Mononuclear cell (primary cell): Measurements from ENCODE around the gene MCTP1. TPM values are rescaled to one million over a fixed set of nuclear protein-coding genes. Genes with fewer than 3 reads are reported as not detected.

Experiments
- H3K27me3 ChIP-seq: 2 replicates; pipeline ENCODE4 v1.6.0; 2011; ENCODE audit warnings: low read length, control low read depth; ENCODE audit not compliant: insufficient read depth
- H3K4me1 ChIP-seq: 2 replicates; pipeline ENCODE4 v1.5.1; 2011; ENCODE audit warnings: mild to moderate bottlenecking, low read length, control low read depth; ENCODE audit not compliant: insufficient read depth
- H3K4me3 ChIP-seq: 2 replicates; pipeline ENCODE4 v1.5.1; 2011; ENCODE audit warnings: mild to moderate bottlenecking, low read length, moderate library complexity
- H3K9me3 ChIP-seq: 2 replicates; pipeline ENCODE4 v1.5.1; 2011; ENCODE audit warnings: low read depth, mild to moderate bottlenecking, control low read depth, low read length
- total RNA-seq: library from RNA; depleted of rRNA; stranded (reverse); fragments of >200 nt; gene quantifications from one replicate; pipeline ENCODE4 v1.2.3, GENCODE V29; 2012

The MCTP1 gene
- total RNA-seq, 1 donor = 33.6 TPM

DNA sequence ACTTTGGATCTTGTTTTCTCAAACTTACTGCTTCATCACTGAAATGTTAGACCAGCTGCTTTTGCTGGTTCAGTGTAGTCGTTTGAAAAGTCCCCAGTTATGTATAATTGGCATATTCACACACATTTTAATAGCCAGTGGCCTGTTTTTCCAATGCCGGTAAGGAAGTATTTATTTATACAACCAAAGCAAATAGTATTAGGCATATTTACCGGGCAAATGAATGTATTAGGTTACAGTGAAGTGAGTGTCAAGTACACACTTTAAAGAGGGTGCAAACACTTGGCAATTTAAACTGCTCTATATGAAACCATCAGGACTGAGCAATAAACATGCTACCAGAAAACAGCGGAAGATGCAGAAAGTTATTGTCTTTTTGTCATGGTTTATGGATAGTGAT, 242.9 kb downstream of the MCTP1 start:
- Histone ChIP-seq H3K27me3 (no peaks in the 10 kb centered on the region), H3K4me1 (peaks cover 26% of the 10 kb centered on the region), H3K4me3 (no peak overlapping the region), H3K9me3 (no peaks in the 10 kb centered on the region)

DNA sequence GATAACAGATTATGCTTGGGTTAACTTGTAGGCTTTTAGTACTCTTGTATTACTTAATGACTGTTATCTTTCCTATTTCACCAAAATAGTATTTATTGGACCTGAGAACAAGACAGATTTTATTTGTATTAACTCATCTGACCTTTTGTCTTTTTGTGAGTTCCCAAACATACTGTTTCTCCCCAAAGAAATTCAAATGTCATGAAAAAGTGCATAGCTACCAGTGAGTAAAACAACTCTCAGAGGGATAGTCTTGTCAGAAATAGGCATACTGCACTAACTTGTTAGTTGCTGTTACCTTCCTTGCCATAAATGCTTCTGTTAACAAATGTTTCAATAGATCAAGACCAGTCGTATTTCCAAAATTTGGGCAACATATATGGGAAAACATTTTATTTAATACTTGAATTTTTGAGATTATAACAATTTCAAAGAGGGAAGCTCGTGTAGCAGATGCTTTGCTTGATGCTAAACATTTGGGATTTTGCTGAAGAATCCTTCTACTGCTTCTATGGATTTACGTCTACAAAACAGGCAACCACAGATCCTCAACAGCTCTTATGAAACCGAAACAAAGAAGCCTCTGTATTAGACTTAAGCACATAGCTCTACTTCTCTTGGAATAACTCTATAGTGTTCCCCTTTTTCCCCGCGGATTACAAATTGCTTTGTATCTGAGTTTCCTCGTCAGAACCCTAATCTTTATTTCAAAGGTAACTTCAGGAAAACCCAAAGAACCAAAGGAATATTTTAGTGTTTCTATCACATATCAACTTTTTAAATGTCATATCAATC, 248.8 kb downstream of the MCTP1 start:
- no peak overlapping the region for H3K4me3 ChIP-seq
- H3K4me1 ChIP-seq = no peaks in the 10 kb centered on the region
- no peaks in the 10 kb centered on the region for H3K27me3 ChIP-seq
- H3K9me3 ChIP-seq = peaks cover 6% of the 10 kb centered on the region

DNA sequence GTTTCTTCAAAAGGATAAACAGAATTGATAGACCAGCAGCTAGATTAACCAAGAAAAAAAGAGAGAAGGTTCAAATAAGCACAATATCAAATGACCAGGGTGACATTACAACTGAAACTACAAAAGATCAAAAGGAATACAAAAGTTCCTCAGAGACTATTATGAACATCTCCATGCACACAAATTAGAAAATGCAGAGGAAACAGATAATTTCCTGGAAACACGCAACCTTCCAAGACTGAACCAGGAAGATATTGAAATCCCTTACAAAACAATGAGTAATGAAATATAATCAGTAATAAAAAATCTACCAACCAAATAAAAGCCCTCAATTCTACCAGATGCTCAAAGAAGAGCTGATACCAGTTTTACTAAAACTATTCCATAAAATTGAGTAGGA, 252.1 kb downstream of the MCTP1 start:
- Histone ChIP-seq H3K4me3 (no peak overlapping the region), H3K9me3 (peaks cover 6% of the 10 kb centered on the region), H3K27me3 (no peaks in the 10 kb centered on the region), H3K4me1 (peaks cover 17% of the 10 kb centered on the region)

DNA sequence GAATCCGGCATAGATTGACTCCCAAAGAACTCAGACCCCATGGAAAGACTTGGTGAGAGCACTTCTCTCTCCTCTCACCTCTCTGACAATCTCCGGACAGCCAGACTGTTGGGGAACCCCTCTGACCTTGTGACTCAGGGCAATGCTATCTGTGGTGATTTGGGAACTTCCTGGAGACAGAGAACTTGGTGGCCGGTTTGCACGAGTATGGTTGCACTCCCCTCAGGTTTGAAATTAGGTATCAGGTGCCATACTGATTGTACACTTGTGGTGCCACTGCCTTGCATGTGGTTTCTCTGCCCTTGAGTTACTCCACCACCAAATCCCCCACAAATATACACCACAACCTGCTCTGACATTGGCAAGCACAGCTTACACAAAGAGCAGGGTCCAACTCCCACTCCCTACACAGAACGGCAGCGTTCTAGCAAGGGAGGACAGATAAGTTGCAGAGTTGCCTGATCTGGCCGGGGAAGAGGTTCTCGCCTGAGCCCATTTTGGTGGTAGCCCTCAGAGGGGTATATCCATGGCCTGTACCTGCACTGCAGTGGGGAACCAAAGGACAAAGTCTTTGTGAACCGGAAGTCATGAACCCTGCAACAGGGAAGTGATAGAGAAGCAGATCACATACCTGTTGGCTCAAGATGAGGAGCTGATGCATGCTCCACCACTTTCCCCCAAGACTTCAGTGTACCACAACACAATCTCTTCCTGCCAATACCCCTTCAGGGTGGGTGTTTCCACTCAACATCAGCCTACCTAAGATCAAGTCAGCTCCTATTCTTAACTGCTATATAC, 255.1 kb downstream of the MCTP1 start:
- Histone ChIP-seq H3K9me3 (peaks cover 6% of the 10 kb centered on the region), H3K4me3 (no peak overlapping the region), H3K4me1 (peaks cover 32% of the 10 kb centered on the region), H3K27me3 (no peaks in the 10 kb centered on the region)

DNA sequence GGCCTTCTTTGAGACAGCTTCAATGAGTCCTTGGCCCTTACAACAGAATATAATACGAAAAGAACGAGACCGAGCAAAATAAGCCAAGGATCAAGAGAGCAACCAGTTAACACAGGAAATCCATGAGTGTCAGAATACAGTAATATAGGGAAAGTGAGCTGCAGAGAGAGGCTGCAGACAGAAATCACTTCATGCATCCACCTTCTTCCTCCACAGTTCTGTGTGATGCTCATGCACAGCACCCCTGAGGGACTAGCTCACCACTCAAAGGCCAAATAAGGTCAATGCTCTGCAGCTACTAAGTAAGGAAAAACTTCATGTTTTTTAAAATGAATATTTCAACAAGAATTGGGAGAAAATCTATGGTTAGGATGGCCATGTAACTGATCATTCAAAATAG, 257.1 kb downstream of the MCTP1 start:
- no peak overlapping the region for H3K4me3 ChIP-seq

DNA sequence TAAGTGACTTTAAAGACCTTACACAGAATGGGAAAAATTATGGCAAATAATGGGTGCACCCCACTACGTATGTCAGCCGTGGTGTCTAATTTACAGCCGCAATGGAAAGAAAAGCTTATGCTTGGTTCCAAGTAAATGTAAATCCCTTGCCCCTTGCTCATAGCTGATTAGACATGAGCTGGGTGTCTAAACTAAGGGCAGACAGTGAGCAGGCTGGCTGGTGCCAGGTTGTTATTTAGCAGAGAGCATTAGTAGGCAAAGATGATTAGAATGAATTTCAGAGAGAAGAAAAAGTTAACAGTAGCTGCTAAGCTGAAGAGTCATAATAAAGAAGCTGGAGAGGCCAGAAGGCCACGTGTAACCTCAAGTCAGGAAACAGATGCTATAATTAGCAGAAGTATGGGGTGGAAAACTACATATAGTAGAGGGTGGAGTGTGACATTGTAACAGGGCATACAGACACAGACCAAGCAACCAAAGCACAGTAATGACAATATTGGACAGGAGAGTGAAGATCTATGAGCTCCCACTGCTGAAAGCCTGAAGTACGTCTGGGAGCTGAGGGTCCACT, 257.7 kb downstream of the MCTP1 start:
- H3K4me1 ChIP-seq = peaks cover 47% of the 10 kb centered on the region
- H3K27me3 ChIP-seq = no peaks in the 10 kb centered on the region
- no peak overlapping the region for H3K4me3 ChIP-seq
- H3K9me3 ChIP-seq = no peaks in the 10 kb centered on the region

More for the DNA sequence above, 257.1 kb downstream of the MCTP1 start:
- H3K27me3 ChIP-seq = no peaks in the 10 kb centered on the region
- peaks cover 45% of the 10 kb centered on the region for H3K4me1 ChIP-seq
- no peaks in the 10 kb centered on the region for H3K9me3 ChIP-seq

DNA sequence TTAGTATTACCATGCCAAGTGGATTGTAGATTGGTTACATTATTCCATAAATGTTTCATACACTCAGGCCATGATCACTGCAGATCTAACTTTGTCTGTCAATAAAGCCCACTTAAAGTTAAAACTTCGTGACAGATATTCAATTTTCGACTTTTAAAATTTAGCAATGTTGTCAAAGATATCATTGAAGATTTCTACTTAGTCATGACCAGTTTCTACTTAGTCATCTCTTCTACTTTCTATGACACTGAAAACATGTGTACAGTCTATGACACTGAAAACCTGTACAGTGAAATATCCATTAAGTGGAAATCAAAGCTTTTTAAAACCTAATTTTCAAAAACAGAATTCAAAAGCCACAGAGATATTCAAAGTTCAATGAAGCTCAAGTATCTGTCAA, 258.2 kb downstream of the MCTP1 start:
- Histone ChIP-seq H3K4me3 (no peak overlapping the region), H3K9me3 (no peaks in the 10 kb centered on the region), H3K27me3 (no peaks in the 10 kb centered on the region), H3K4me1 (peaks cover 47% of the 10 kb centered on the region)

DNA sequence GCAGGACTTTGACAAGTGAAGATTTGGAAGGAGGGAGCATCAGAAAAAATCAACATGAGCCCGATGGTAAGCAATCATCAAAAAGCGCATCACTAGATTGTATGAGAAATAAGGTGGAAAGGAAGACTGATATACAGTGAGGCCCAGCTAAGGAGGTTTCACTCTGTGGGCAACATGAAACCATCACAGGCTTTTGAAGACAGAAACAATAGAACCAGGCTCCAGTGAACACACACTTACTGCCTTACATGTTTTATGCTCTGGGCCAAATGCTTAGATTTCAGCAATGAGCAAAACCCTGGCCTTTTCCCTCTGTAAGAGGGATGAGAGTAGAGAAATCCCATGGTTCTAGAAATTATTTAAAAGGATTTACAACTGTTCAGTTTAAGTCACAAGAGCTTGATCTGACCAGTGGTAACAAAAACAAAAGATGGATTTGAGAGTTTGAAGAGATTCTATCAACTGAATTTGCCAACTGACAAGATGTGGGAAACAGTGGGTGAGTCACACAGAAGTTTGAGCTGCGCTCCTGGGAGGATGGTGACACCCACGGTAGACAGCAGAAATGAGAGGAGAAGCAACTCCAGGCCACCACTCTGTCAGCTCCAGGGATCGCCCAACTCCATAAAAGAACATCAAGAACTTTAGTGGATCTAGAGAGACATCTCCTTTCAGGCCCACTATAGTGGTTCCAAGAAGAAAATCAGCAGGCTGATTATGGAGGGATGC, 261.8 kb downstream of the MCTP1 start:
- Histone ChIP-seq H3K9me3 (no peaks in the 10 kb centered on the region), H3K27me3 (no peaks in the 10 kb centered on the region), H3K4me1 (peaks cover 33% of the 10 kb centered on the region), H3K4me3 (no peak overlapping the region)

DNA sequence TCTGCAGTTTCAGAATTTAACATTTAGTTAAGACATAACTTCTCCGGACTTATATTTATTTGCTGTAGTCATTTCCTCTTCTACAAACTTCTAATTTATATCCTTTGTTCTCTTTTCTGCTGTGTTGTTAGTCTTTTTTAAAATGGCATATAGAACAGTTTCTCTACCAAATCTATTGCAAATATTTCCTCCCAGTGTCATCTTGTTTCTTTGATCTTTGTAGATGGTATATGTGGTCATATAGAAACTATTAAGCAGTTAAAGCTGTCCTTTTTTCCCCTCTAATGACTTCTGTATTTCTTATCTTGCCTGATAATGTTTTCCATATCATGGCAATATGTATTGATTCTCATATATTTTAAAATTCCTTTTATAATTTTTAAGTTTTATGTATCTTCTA, 264.5 kb downstream of the MCTP1 start:
- H3K4me3 ChIP-seq = no peak overlapping the region
- peaks cover 15% of the 10 kb centered on the region for H3K4me1 ChIP-seq
- H3K9me3 ChIP-seq = no peaks in the 10 kb centered on the region
- H3K27me3 ChIP-seq = no peaks in the 10 kb centered on the region

DNA sequence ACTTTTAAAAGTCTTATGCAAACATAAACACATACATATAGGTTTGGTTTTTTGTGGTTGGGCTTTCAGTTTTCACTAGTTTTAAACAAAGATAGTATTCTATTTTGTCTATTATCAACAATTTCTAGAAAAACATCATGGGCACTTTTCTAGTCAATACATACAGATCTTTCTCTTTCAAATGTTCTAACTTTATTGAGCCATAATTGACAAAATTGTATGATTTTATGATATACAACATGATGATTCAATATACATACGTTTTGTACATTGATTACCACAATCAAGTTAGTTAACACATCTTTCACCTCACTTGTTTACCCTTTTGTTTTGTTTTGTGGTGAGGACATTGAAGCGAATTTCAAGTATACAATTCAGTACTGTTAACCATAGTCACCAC, 265.9 kb downstream of the MCTP1 start:
- Histone ChIP-seq H3K9me3 (no peaks in the 10 kb centered on the region), H3K27me3 (no peaks in the 10 kb centered on the region), H3K4me1 (peaks cover 13% of the 10 kb centered on the region), H3K4me3 (no peak overlapping the region)

DNA sequence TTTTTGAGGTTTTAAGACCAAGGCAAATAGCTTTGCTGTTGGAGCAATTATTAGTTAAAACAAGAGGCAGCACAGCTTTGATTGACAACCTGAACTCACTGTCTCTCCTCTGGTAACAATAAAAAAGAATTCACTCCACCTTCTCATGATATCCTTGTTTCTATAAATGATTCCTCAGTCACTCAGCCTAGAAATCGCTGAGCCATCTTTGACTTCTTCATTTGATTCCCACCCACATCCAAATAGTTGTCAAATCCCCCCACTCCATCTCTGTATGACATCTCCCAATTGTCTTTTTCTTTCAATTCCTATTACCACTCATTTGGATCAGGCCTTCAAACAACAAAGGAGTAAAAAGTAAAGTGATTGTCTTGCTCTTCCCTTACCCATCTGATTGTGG, 266.4 kb downstream of the MCTP1 start:
- Histone ChIP-seq H3K27me3 (no peaks in the 10 kb centered on the region), H3K9me3 (no peaks in the 10 kb centered on the region), H3K4me3 (no peak overlapping the region), H3K4me1 (peaks cover 9% of the 10 kb centered on the region)

DNA sequence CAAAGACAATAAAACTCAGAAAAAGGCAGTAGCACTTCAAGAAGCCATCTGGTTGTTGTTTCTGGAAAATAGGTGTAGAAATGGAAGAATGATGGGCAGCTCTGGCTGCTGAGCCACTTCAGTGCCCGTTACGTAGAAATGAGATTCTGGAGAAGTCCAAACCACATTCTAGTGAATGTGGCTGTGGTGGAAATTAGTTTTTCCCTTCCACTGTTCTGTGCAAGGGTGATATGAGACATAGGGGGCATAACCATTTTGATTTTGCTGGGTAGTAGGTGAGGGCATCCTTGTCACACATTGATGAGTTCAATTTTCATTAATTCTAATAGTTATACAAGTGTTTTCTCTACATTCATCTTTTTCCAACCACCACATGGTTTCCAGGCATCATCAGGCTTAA, 275.1 kb downstream of the MCTP1 start:
- Histone ChIP-seq H3K27me3 (no peaks in the 10 kb centered on the region), H3K4me3 (no peak overlapping the region), H3K4me1 (peaks cover 3% of the 10 kb centered on the region)

DNA sequence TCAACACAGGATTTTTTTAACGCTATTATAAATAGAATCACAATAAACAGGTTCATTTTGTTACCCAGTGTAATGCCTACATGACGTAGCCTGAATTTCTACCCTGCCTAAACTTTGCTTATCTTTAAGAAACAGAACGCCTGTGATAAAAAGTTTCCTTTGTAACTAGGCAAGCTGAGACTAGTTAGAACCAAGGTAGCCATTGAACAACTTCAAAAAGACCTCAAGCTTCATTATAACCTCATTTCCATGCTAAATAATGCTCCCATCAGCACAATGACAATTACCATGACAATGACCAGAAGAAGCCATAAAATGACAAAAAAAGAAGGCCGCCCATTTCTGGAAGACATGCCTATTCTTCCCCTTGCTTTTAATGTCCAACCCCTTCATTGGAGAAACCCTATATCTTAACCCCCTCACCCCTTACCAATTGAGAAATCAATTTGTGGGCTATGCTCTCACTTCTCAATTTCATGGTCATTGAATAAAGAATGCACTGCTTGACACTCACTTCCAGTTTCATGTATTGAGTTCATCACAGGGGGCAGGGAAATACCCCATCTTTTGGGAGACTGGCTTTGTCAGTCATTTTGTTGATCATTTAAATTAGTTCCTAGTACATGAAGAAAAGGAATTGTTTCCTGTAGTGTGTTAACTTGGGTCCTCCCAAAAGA, 276.8 kb downstream of the MCTP1 start:
- H3K9me3 ChIP-seq = peaks cover 13% of the 10 kb centered on the region
- no peak overlapping the region for H3K4me3 ChIP-seq
- peaks cover 3% of the 10 kb centered on the region for H3K4me1 ChIP-seq
- no peaks in the 10 kb centered on the region for H3K27me3 ChIP-seq

More for the DNA sequence above, 275.1 kb downstream of the MCTP1 start:
- H3K9me3 ChIP-seq = peaks cover 5% of the 10 kb centered on the region

DNA sequence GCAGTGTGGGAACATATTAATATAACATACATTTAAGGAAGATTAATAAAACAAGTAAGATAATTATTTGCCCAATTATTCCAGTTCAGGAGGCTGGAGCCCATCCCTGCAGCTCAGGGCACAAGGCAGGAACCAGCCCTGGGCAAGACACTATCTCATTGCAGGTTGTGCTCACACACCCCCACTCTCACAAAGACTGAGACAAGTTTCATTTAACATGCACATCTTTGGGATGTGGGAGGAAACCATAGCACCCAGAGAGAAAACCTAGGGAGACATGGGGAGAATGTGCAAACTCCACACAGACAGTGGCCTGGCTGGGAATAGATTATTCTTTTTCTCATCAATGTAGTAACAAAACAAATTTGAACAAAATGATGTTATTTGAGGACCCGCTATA, 279.1 kb downstream of the MCTP1 start:
- no peak overlapping the region for H3K4me3 ChIP-seq
- peaks cover 3% of the 10 kb centered on the region for H3K4me1 ChIP-seq
- no peaks in the 10 kb centered on the region for H3K27me3 ChIP-seq
- H3K9me3 ChIP-seq = peaks cover 13% of the 10 kb centered on the region
